Measurements from ENCODE around the gene ASCC1. TPM values are rescaled to one million over a fixed set of nuclear protein-coding genes. Genes with fewer than 3 reads are reported as not detected.

The ASCC1 gene, protein sequence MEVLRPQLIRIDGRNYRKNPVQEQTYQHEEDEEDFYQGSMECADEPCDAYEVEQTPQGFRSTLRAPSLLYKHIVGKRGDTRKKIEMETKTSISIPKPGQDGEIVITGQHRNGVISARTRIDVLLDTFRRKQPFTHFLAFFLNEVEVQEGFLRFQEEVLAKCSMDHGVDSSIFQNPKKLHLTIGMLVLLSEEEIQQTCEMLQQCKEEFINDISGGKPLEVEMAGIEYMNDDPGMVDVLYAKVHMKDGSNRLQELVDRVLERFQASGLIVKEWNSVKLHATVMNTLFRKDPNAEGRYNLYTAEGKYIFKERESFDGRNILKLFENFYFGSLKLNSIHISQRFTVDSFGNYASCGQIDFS
- 51.3 and 59.3 TPM in 2 replicates for total RNA-seq (2022)
- percentile 84 among the genes with signal in this experiment for Bru-seq, nascent RNA
- percentile 73 among the genes with signal in this experiment for BruChase-seq, experiment 1, labeled RNA remaining after a 6-hour chase
- percentile 67 among the genes with signal in this experiment for BruChase-seq, experiment 2, labeled RNA remaining after a 2-hour chase
- long read RNA-seq, transcript ASCC1-202 (10 exons, 2,002 nt), result major isoform, 24 of 64 reads
- long read RNA-seq, partial matches to known transcripts, result 1 of 64 reads
- long read RNA-seq, other reads (novel, unspliced or antisense), result 38 of 64 reads

DNA sequence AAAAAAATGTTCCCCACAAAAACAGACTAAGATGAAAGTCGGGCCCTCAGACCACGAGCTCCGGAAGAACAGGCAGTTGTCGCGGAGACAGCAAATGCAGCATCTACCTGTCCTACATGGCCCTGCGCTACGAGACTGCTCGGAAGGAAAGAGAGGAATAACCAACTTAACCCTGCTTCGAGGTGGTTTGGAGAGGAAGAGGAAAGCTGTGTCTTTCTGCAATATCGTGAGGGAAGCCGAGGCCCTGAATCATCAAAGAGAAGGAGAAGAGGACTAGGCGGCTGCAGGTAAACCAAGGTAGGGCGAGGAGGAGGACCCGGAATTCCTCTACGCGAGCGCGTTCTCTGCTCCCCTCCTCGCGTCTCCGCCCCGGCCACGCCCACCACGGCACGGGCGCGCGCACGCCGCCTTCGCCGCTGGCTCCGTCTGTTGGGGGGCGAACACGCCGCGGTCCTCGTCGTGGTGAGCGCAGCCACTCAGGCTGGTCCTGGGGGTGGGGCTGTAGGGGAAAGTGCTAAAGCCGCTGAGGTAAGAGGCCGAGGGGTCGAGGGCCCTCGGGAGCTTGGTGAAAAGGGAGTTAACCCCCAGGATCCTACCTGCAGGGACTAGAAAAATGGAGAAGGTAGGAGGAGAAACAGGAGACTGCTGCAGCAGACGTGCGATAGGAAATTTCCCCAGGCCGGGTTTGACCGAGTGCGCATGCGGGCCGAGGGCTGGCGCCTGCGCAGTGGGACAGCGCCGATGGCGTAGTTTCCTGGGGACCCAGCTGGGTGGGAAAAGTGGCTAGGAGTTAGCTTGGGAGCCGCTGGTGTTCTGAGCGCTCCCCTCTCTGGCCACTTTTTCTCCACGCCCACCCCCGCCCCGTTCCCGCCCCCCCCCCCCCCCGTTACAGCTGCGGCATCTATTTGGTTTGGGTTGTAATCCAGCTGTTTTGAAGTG, at the start of gene ASCC1, which contains the start of gene ANAPC16:
Gene ASCC1 (minus strand): TSS at position 666 of the 939 bp plus-strand sequence. CDS start 2,978 bp downstream, outside the sequence.
Gene ANAPC16 (plus strand): TSS at position 402 of the 939 bp plus-strand sequence. CDS start 7,903 bp downstream, outside the sequence.
- CTCF ChIA-PET, result interaction anchor here (0.6 to 1.5 kb wide), 7 partner anchors 14 to 167 kb away, joined by 3 to 7 read pairs (median 4); no protein-coding TSS in a partner anchor
- Mint-ChIP-seq H3K4me3 (ENCODE audit: low read depth, unreplicated experiment) (peak within 1 kb of the TSS; percentile 97), H3K27ac (ENCODE audit: unreplicated experiment) (peak within 1 kb of the TSS; percentile 92), H3K9me3 (ENCODE audit: low read depth, unreplicated experiment) (no peaks in the 10 kb centered on the region), H3K27me3 (ENCODE audit: unreplicated experiment) (no peaks in the 10 kb centered on the region), H3K36me3 (ENCODE audit: insufficient read depth, unreplicated experiment) (peaks cover 65% of the 10 kb centered on the region), H3K4me1 (ENCODE audit: low read depth, unreplicated experiment) (peaks cover 27% of the 10 kb centered on the region)
- DNase-seq, result peak; percentile 98
- TF ChIP-seq, protein P1, sequence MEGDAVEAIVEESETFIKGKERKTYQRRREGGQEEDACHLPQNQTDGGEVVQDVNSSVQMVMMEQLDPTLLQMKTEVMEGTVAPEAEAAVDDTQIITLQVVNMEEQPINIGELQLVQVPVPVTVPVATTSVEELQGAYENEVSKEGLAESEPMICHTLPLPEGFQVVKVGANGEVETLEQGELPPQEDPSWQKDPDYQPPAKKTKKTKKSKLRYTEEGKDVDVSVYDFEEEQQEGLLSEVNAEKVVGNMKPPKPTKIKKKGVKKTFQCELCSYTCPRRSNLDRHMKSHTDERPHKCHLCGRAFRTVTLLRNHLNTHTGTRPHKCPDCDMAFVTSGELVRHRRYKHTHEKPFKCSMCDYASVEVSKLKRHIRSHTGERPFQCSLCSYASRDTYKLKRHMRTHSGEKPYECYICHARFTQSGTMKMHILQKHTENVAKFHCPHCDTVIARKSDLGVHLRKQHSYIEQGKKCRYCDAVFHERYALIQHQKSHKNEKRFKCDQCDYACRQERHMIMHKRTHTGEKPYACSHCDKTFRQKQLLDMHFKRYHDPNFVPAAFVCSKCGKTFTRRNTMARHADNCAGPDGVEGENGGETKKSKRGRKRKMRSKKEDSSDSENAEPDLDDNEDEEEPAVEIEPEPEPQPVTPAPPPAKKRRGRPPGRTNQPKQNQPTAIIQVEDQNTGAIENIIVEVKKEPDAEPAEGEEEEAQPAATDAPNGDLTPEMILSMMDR (IDR thresholded peaks at IDR 0.05; ENCODE audit: unreplicated experiment), result no peak
- intact Hi-C loops (cut with micrococcal nuclease; ENCODE audit: unreplicated experiment), result loop anchor here (1.0 to 10.0 kb wide), 2 partner anchors 45 to 321 kb away; no protein-coding TSS in a partner anchor
- BruUV-seq (replicated peaks), result no TSS peak

DNA sequence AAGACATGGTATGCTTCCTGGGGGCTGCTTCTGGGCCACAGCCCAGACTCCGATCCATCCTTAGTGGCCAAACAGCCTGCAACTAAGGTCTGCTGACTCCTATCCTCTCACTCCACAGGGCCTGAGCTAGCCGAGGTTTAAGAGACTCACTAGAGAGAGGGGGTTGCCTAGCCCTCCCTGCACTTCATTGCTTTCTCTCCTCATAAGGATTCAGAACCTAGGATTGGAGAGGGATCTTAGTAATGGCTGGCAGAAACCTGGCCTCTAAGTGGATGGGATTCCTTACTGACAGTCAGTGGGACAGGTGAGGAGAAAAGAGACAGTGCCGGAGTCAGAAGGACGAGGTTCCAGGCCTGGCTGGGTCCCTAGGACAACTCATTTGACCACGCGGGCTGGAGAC, 49.4 kb upstream of the ASCC1 start:
- intact Hi-C loops (cut with micrococcal nuclease; ENCODE audit: unreplicated experiment), result no loop called here
- peaks cover 32% of the 10 kb centered on the region for H3K36me3 Mint-ChIP-seq (ENCODE audit: insufficient read depth, unreplicated experiment)
- no peak overlapping the region for H3K4me3 Mint-ChIP-seq (ENCODE audit: low read depth, unreplicated experiment)
- CTCF ChIA-PET, result no interaction called here
- DNase-seq, result no peak
- H3K9me3 Mint-ChIP-seq (ENCODE audit: low read depth, unreplicated experiment), result no peaks in the 10 kb centered on the region
- no peak overlapping the region for H3K27ac Mint-ChIP-seq (ENCODE audit: unreplicated experiment)
- TF ChIP-seq, protein P1 (IDR thresholded peaks at IDR 0.05; ENCODE audit: unreplicated experiment), result no peak
- BruUV-seq (replicated peaks), result no TSS peak
- no peaks in the 10 kb centered on the region for H3K27me3 Mint-ChIP-seq (ENCODE audit: unreplicated experiment)
- peaks cover 29% of the 10 kb centered on the region for H3K4me1 Mint-ChIP-seq (ENCODE audit: low read depth, unreplicated experiment)

DNA sequence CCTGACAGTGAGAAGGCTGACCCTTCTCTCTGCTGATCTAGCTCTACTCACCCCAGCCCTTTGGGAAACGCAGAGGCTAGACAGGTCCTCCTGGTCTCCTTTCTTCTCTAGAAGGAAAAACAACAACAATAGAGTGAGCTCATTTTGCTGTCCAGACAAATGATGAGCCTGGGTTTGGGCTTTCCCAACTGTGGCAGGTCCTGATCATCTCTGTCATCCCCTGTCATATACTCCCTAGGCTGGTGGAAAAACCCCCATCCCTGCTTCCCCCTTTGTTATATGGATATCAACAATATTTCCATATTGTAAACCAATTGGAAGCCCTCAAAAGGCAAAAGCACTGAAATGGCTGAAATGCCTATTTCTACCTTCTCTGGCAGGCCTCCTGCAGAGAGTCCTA, 48.5 kb upstream of the ASCC1 start:
- Mint-ChIP-seq H3K36me3 (ENCODE audit: insufficient read depth, unreplicated experiment) (peaks cover 38% of the 10 kb centered on the region), H3K27ac (ENCODE audit: unreplicated experiment) (peak overlapping the region; percentile 39), H3K9me3 (ENCODE audit: low read depth, unreplicated experiment) (no peaks in the 10 kb centered on the region), H3K27me3 (ENCODE audit: unreplicated experiment) (no peaks in the 10 kb centered on the region), H3K4me3 (ENCODE audit: low read depth, unreplicated experiment) (no peak overlapping the region), H3K4me1 (ENCODE audit: low read depth, unreplicated experiment) (peaks cover 34% of the 10 kb centered on the region)
- BruUV-seq (replicated peaks), result no TSS peak
- CTCF ChIA-PET, result interaction anchor here (0.6 to 1.9 kb wide), 3 partner anchors 10 to 68 kb away, joined by 3 to 10 read pairs (median 8); no protein-coding TSS in a partner anchor
- TF ChIP-seq, protein P1 (IDR thresholded peaks at IDR 0.05; ENCODE audit: unreplicated experiment), result no peak
- no peak for DNase-seq
- intact Hi-C loops (cut with micrococcal nuclease; ENCODE audit: unreplicated experiment), result no loop called here
